GM19025 (cell line): Measurements from ENCODE around the gene HNMT.
"Not testable (repeated sequence)": the region's sequence is repeated elsewhere in the genome, so short reads cannot be mapped to it uniquely, and the experiment has no call there.

Source experiments
- ATAC-seq: cut with Tn5 transposase; IDR thresholded peaks from one replicate; pipeline ENCODE4 v1.9.1; 2021; ENCODE audit warnings: mild to moderate bottlenecking, low read depth, moderate library complexity; ENCODE audit not compliant: unreplicated experiment

HNMT gene

GRCh38 chr2:138035608-138036217, 71.4 kb downstream of the HNMT start:
- no peak for ATAC-seq

GRCh38 chr2:138036522-138036921, 72.2 kb downstream of the HNMT start:
- no peak for ATAC-seq

- ATAC-seq = no peak
Measured at GRCh38 chr2:138037090-138037489, 72.8 kb downstream of the HNMT start.

- ATAC-seq = no peak
Measured at GRCh38 chr2:138040616-138041015, 76.3 kb downstream of the HNMT start.

- ATAC-seq = no peak
Measured at GRCh38 chr2:138042311-138042710, 78.0 kb downstream of the HNMT start.

- not testable (repeated sequence) for ATAC-seq
Measured at GRCh38 chr2:138043588-138043987, 79.3 kb downstream of the HNMT start.

GRCh38 chr2:138058427-138058826, 94.2 kb downstream of the HNMT start:
- ATAC-seq = no peak

GRCh38 chr2:138059487-138060300, 95.4 kb downstream of the HNMT start:
- ATAC-seq = no peak

GRCh38 chr2:138060301-138060635, 96.0 kb downstream of the HNMT start:
- ATAC-seq = no peak

GRCh38 chr2:138061961-138062360, 97.7 kb downstream of the HNMT start:
- no peak for ATAC-seq

GRCh38 chr2:138063181-138063580, 98.9 kb downstream of the HNMT start:
- no peak for ATAC-seq
